GM18505 (cell line): ENCODE measurements around the gene MCF2L2.
"Not testable (repeated sequence)": the region's sequence is repeated elsewhere in the genome, so short reads cannot be mapped to it uniquely, and the experiment has no call there.

Experiments used
- ATAC-seq: cut with Tn5 transposase; IDR thresholded peaks from one replicate; pipeline ENCODE4 v1.9.1; 2021; ENCODE audit not compliant: unreplicated experiment
- POLR2A ChIP-seq: IDR thresholded peaks from 4 replicates; pipeline ENCODE4 v1.6.1; 2011; ENCODE audit warnings: borderline replicate concordance; ENCODE audit not compliant: insufficient read depth, insufficient read length; ENCODE audit errors: extremely low read depth

The MCF2L2 gene

GRCh38 chr3:183378951-183379350 lies 49.5 kb downstream of the MCF2L2 start:
- ATAC-seq: no peak
- no peak for TF ChIP-seq POLR2A

DNA sequence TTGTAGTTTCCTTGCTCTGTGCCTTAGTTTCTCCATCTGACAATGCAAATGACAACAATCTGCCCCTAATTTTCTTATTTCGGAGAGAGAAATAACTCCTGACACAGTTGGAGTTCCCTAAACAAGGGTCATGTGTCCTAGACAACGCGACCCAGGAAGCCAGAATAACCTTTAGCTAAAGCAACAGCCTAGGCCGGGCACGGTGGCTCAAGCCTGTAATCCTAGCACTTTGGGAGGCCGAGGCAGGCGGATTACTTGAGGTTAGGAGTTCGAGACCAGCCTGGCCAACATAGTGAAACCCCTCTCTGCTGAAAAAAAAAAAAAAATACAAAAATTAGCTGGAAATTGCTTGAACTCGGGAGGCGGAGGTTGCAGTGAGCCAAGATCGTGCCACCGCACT lies 49.9 kb downstream of the MCF2L2 start:
- no peak for TF ChIP-seq POLR2A
- ATAC-seq: no peak

GRCh38 chr3:183378008-183378407 lies 50.4 kb downstream of the MCF2L2 start:
- ATAC-seq: no peak
- TF ChIP-seq POLR2A: no peak

DNA sequence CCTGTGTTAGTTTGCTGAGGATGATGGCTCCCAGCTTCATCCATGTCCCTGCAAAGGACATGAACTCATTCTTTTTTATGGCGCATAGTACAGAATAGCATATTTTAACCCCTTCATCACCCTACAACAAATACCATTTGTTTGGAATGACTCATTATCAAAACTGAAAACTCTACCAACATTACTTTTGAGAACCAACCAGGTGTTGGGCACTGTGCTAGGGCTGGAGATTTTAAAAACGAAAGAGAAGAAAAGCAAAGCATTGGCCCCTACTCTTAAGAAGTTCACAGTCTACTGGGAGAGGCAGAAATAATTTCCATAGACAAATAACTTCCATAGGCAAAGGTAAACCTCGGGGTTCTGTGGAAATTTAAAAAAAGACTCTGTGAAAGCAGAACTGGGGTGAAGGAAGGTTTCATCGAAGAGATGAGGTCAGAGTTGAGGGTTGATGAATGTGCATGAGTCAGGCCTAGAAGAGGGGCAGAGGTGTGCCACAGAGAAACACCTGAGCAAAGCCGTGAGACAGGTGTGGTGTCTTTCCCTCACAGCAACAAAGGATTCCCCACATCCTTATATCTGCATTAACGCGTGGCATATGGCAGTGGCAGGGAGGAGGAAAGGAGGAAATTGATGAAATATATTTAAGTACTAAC lies 51.0 kb downstream of the MCF2L2 start:
- ATAC-seq: no peak
- TF ChIP-seq POLR2A: no peak

GRCh38 chr3:183375787-183376186 lies 52.6 kb downstream of the MCF2L2 start:
- ATAC-seq: no peak
- no peak for TF ChIP-seq POLR2A

DNA sequence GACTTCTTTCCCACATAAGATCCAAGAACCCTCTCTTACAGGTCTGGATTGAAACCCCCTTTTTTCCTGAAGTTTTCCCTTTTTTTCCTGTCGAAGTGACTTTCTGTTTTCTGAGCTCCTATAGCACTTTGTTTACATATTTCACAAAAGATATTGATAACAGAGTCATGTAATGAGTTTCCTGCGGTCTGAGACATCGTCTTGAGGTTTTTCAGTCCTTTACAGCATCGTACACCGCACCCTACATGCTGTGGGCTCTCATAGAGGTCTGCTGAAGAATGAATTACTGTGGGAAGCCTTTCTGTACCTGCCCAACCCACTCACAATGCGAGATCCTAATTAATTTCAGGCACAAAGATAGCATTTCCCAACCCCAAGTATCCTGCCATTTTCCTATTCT lies 53.1 kb downstream of the MCF2L2 start:
- ATAC-seq: no peak
- TF ChIP-seq POLR2A: no peak

- no peak for ATAC-seq
- TF ChIP-seq POLR2A: no peak
Measured at GRCh38 chr3:183372911-183373310, 55.5 kb downstream of the MCF2L2 start.

DNA sequence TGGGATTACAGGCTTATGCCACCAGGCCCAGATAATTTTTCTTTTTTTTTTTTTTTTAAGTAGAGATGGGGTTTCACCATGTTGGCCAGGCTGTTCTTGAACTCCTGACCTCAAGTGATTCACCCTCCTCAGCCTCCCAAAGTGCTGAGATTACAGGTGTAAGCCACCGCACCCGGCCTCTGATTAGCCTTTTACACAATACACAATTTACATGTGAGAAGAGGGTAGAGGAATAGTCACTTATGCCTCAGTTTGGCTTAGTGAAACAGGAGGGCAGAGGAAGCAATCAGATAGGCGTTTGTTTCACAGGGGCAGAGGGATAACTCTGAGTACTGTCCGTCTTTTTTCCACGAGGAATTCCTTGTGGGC lies 56.8 kb downstream of the MCF2L2 start:
- not testable (repeated sequence) for ATAC-seq

DNA sequence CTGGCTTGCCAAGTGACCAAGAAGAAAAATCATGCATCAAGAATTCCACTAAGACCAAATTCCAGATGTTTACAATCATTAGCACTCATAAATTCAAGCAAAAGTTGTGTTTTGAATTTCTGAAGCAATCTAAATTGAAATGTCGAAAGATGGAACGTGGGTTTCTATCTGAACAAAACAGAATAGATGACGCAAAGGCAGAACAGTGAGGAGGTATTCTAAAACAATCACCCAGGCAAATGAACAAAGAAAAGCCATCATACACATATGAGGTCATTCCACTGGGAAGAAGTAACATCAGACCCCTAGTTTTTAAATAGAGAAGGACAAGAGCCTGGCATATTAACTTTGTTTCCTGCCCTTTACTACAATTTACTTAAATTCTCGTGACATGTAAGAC lies 58.0 kb downstream of the MCF2L2 start:
- TF ChIP-seq POLR2A: no peak

DNA sequence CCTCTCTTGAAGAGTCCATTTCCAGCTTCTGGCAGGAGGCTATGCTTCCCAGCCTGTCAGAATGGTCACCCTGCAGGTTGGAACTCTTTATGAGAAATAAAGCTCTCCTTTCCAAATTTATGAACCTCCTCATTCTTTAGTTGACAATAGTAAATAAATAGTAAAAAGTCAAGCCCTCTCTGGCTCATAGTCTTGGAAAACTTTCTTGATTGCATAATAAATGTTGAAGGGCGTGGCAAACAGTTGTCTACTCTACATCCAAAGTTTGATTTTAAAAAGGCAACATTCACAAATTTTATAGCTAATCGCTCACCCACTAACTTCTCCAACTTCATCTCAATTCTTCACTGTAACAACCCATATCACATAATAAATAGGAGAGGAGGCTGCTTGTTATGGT lies 58.8 kb downstream of the MCF2L2 start:
- no peak for ATAC-seq
- no peak for TF ChIP-seq POLR2A

More for the DNA sequence above, 58.0 kb downstream of the MCF2L2 start:
- ATAC-seq: no peak

- ATAC-seq: no peak
Measured at GRCh38 chr3:183369117-183369516, 59.3 kb downstream of the MCF2L2 start.

GRCh38 chr3:183360971-183361624 lies 67.3 kb downstream of the MCF2L2 start:
- ATAC-seq: no peak
- no peak for TF ChIP-seq POLR2A

More at GRCh38 chr3:183369117-183369516, 59.3 kb downstream of the MCF2L2 start:
- TF ChIP-seq POLR2A: no peak

- no peak for ATAC-seq
- TF ChIP-seq POLR2A: no peak
Measured at GRCh38 chr3:183359036-183359435, 69.4 kb downstream of the MCF2L2 start.

- TF ChIP-seq POLR2A: no peak
- ATAC-seq: no peak
Measured at GRCh38 chr3:183357564-183358079, 70.8 kb downstream of the MCF2L2 start.

GRCh38 chr3:183356920-183357319 lies 71.5 kb downstream of the MCF2L2 start:
- no peak for ATAC-seq

DNA sequence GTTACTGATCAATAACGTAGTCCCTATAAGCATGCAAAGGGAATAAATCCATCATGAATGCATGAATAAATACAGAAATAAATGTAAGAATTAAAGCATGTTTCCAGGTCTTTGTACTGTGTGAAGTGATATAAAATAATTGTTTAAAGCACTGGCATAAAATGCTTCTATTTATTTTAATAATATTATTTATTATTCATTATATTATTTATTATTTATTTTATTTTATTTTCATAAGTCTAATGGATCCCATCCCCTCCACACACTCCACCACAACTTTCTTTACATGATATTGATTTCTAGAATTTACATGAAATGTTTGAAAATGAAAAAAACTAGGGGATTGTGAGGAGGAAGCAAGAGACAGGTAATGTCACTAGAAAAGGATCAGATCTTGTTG lies 73.5 kb downstream of the MCF2L2 start:
- TF ChIP-seq POLR2A: no peak
- no peak for ATAC-seq

More at GRCh38 chr3:183356920-183357319, 71.5 kb downstream of the MCF2L2 start:
- no peak for TF ChIP-seq POLR2A
